ENCODE measurements around the gene LRCH1.
A peak's percentile ranks its signal among the peaks of the same experiment; 100 is the strongest.

The LRCH1 gene

DNA sequence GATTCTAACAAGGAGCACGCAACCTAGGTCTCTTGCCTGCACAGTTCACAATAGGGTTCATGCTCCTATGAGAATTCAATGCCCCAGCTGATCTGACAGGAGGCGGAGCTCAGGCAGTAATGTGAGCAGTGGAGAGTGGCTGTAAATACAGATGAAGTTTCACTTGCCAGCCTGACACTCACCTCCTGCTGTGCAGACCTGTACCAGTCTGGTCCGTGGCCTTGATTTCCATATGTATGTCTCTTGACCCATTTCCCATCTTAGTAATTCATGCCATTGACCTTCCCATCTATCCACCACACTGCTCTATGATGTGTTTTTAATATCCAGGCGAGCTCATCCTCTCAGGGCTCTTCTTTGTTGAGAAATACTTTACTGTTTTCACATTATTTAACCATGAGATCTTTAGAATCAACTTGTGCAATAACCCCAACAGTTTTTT, 95.2 kb downstream of the LRCH1 start:
- Histone ChIP-seq H3K4me3 (ENCODE audit: low read depth, low read length) (peak overlapping the region; percentile 46), H3K4me1 (peaks cover 25% of the 10 kb centered on the region), H3K9me3 (no peaks in the 10 kb centered on the region), H3K36me3 (peaks cover 5% of the 10 kb centered on the region; the same call in 1 of the 2 replicates), H3K27me3 (no peaks in the 10 kb centered on the region)
- peak; percentile 73 for DNase-seq
- TF ChIP-seq, protein P1, sequence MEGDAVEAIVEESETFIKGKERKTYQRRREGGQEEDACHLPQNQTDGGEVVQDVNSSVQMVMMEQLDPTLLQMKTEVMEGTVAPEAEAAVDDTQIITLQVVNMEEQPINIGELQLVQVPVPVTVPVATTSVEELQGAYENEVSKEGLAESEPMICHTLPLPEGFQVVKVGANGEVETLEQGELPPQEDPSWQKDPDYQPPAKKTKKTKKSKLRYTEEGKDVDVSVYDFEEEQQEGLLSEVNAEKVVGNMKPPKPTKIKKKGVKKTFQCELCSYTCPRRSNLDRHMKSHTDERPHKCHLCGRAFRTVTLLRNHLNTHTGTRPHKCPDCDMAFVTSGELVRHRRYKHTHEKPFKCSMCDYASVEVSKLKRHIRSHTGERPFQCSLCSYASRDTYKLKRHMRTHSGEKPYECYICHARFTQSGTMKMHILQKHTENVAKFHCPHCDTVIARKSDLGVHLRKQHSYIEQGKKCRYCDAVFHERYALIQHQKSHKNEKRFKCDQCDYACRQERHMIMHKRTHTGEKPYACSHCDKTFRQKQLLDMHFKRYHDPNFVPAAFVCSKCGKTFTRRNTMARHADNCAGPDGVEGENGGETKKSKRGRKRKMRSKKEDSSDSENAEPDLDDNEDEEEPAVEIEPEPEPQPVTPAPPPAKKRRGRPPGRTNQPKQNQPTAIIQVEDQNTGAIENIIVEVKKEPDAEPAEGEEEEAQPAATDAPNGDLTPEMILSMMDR (IDR thresholded peaks at IDR 0.05; ENCODE audit: low read depth, low read length) = no peak

DNA sequence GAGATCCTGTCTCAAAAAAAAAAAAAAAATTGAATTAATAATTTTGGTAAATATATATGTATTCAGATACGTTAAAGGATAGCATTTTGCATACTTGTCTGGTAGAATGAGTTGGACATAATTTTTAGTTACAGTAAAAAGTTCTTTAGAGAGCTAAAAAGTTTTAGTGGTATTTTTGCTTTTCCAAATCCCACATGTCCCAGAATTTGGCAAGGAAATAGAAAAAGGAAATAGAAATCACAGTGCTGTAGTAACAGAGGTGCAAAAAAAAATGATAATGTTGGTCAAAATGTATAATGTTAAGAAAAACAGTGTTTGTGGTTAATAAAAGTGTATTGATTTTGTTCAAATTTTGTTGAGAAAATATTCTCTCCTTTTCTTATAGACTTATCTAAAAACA, 96.8 kb downstream of the LRCH1 start:
- peaks cover 16% of the 10 kb centered on the region for H3K4me1 ChIP-seq
- TF ChIP-seq, protein P1 (IDR thresholded peaks at IDR 0.05; ENCODE audit: low read depth, low read length) = no peak
- DNase-seq = no peak
- H3K9me3 ChIP-seq = no peaks in the 10 kb centered on the region
- no peak overlapping the region for H3K4me3 ChIP-seq (ENCODE audit: low read depth, low read length)
- H3K27me3 ChIP-seq = no peaks in the 10 kb centered on the region
- H3K36me3 ChIP-seq = peaks cover 5% of the 10 kb centered on the region; the same call in 1 of the 2 replicates

DNA sequence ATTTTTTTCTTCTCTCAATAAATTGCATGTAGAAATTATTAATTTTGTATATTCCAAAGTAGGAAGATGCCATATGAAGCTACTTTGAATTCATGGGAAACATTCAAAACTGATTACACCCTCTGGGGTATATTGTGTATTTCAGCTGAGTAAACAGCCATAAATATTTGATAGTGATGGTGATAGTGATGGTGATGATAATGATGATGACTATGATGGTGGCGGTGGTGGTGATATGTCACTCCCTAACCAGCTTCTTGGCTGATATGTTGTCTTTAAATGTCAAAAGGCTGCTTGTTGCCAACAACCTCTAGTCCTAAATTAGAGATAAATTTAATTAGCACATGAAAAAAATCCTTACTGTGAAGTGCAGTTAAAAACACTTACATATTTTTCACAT, 102.0 kb downstream of the LRCH1 start:
- Histone ChIP-seq H3K27me3 (no peaks in the 10 kb centered on the region), H3K36me3 (peaks cover 8% of the 10 kb centered on the region; the same call in 1 of the 2 replicates), H3K9me3 (no peaks in the 10 kb centered on the region), H3K4me3 (ENCODE audit: low read depth, low read length) (no peak overlapping the region), H3K4me1 (peaks cover 25% of the 10 kb centered on the region)
- DNase-seq = no peak
- TF ChIP-seq, protein P1 (IDR thresholded peaks at IDR 0.05; ENCODE audit: low read depth, low read length) = no peak

DNA sequence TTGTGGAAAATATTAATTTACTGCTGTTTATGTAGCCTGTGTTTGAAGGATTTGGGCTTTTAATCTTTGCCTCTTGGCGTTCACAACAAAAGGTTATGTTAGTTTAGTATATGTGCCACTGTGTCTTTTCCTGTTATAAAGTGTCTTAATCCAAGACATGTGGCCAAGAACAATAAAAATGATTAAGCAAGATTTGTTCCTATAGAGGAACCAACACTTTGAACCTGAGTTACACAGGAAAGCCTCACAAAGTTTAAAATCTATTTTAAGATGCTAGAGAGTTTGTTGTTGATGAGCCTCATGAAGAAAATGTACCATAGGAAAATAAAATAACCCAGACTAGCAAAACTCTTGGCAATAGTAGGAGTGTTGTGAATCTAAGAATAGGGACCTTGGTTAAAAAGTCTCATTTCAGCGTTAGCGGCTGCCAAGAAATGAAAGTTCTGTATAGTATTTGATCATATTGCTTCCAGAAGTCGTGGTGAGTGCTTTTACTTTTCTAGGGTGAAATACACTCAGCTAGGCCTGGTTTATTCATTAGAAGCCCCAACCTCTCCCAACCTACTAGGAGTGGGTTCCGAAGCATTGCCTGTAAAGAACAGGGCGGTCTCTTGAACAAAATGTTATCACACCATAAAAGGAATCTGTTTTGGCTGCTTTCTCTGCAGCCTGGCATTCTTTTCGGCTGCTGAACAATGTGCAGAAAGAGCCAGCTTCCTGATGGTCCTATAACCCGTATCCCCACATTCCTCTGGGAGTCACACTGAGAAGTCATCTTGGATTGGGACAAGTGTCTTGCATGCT, 102.6 kb downstream of the LRCH1 start:
- no peaks in the 10 kb centered on the region for H3K27me3 ChIP-seq
- no peak for DNase-seq
- peaks cover 25% of the 10 kb centered on the region for H3K4me1 ChIP-seq
- H3K9me3 ChIP-seq = no peaks in the 10 kb centered on the region
- H3K4me3 ChIP-seq (ENCODE audit: low read depth, low read length) = no peak overlapping the region
- TF ChIP-seq, protein P1 (IDR thresholded peaks at IDR 0.05; ENCODE audit: low read depth, low read length) = no peak
- H3K36me3 ChIP-seq = peaks cover 8% of the 10 kb centered on the region; the same call in 1 of the 2 replicates

DNA sequence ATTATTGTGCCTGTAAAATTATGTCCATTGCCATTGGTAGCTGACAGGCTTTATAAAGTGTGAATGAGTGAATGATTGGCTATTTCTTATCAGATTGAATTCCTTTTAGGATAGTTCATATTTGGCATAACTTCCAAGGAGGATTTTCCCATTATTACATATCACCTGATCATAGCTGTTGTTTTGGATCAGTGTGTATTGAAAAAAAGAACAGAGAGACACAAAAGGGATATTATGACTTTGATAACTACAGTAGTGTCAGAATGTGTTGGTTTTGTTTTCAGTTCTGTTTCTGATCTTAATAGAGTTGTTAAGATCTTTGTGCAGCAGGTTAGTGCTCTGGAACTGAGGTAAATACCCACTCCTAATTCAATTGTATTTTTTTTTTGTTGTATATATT, 103.8 kb downstream of the LRCH1 start:
- no peak for DNase-seq
- TF ChIP-seq, protein P1 (IDR thresholded peaks at IDR 0.05; ENCODE audit: low read depth, low read length) = no peak

More for the DNA sequence above, 103.8 kb downstream of the LRCH1 start:
- H3K27me3 ChIP-seq = no peaks in the 10 kb centered on the region
- peaks cover 2% of the 10 kb centered on the region; the same call in 1 of the 2 replicates for H3K36me3 ChIP-seq
- H3K4me1 ChIP-seq = peaks cover 25% of the 10 kb centered on the region
- no peak overlapping the region for H3K4me3 ChIP-seq (ENCODE audit: low read depth, low read length)
- no peaks in the 10 kb centered on the region for H3K9me3 ChIP-seq

Measured in BE2C (cell line).